ENCODE measurements around the gene UBA6.
"Not testable (repeated sequence)": the region's sequence is repeated elsewhere in the genome, so short reads cannot be mapped to it uniquely, and the experiment has no call there.

UBA6 gene

DNA sequence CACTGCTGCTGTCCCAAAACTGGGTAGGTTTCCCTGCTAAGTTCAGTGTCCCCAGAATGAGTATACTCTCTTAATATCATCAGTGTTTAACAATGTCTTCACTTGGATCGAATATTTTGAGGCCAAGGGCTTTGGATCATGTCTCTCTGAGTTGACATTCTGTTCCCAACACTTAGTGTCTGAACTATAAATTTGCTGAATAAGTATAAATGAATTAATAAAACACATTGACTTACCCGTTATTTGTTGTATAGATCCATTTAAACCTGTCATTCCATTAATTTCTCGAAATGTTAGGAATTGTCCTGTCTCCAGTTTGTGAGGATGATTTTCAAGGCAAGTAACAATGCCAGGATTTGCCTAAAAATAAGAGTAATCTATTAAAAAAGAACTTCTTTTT, 32.6 kb downstream of the UBA6 start:
- no peak for DNase-seq (ENCODE audit: low read depth, low spot score)

DNA sequence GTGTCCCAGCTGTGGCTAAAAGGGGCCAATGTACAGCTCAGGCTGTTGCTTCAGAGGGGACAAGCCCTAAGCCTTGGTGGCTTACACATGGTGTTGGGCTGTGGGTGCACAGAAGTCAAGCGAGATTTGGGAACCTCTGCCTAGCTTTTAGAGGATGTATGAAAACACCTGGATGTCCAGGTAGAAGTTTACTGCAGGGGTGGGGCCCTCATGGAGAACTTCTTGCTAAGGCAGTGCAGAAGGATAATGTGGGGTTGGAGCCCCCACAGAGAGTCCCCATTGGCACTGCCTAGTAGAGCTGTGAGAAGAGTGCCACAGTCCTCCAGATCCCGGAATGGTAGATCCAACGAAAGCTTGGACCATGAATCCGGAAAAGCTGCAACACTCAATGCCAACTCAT, 40.5 kb downstream of the UBA6 start:
- DNase-seq (ENCODE audit: low read depth, low spot score), result no peak

DNA sequence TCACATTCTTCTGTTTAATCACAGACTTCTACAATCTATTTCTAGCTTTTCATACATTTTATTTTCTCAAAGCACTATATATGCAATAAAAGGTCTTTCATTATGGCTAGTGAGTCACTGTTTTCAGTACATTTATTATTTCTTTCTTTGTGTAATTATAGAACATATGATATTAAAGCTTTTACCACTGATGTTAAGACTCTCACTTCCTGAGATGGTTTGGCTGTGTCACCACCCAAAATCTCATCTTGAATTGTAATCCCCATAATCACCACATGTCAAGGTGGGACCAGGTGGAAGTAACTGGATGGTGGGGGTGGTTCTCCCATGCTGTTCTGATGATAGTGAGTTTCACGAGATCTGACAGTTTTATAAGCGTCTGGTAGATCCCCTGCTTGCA, 41.9 kb downstream of the UBA6 start:
- DNase-seq (ENCODE audit: low read depth, low spot score), result no peak

DNA sequence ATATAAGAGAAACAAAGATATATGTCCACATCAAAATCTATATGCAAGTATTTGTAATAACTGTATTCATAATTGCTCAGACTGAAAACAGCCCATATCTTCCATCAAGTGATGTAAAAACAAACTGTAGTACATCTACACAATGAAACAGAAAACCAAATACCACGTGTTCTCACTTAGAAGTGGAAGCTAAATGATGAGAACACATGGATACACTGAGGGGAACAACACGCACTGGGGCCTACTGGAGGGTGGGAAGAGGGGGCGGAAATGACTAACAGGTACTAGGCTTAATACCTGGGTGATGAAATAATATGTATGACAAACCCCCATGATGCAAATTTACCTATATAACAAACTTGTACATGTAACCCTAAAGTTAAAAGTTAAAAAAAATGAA, 42.7 kb downstream of the UBA6 start:
- DNase-seq (ENCODE audit: low read depth, low spot score), result no peak

DNA sequence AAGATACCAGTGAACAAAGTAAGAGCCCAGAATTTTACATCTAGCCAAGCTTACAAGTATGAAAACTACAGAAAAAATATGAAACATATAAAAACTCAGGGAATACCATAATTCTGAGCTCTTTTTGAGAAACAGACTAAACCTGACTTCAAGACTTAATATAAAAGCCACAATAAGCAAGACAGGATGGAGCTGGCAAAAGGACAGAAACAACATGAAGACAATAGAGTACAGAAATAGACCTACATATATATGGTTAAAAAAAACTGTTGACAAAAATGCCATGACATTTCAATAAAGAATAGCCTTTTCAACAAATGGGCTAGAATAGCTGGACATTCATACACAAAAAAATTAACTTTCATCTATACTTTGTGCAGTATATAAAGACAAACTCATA, 49.4 kb downstream of the UBA6 start:
- no peak for DNase-seq (ENCODE audit: low read depth, low spot score)

DNA sequence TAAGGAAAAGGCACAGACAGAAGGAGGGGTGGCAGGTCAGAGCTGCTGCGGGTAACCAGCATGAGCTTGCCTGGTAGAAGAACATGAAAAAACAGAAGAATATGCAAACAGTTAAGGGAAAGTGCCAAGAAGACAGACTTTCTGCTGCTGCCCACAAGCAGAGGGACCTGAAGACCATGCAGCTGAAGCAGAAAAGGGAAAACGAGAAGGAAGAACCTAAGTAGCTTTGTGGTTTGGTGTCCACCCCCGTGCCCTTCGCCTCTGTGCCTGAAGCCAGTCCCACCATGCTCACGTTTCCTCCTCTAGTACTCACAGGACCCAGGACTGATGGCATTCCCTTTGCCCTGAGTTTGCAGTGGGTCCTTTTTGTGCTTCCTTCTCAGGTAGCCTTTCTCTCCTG, 62.8 kb downstream of the UBA6 start:
- DNase-seq (ENCODE audit: low read depth, low spot score), result no peak

DNA sequence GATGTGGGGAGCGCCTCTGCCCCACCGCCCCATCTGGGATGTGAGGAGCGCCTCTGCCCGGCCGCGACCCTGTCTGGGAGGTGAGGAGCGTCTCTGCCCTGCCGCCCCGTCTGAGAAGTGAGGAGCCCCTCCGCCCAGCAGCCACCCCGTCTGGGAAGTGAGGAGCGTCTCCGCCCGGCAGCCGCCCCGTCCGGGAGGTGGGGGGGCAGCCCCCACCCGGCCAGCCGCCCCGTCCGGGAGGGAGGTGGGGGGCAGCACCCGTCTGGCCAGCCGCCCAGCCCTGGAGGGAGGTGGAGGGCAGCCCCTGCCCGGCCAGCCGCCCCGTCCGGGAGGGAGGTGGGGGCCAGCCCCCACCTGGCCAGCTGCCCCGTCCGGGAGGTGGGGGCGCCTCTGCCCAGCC, 64.0 kb downstream of the UBA6 start:
- not testable (repeated sequence) for DNase-seq (ENCODE audit: low read depth, low spot score)

DNA sequence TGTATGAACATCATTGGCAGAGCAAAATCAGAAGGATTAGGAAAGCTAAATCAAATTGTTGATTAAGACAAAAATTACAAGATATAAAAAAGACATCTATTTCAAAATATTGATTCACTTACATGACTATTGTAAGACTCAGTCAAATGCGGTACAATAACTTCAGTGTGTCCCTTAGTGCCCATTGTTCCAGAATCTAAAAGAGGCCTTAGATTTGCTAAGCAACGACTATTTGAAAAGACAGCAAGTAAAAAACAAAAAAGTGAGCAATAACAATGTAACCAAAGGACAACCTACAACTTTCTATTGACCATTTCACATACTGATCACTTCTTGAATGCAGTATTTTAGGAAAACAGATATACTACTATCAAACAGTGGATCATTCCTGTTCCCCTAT, 65.6 kb downstream of the UBA6 start:
- DNase-seq (ENCODE audit: low read depth, low spot score), result no peak

DNA sequence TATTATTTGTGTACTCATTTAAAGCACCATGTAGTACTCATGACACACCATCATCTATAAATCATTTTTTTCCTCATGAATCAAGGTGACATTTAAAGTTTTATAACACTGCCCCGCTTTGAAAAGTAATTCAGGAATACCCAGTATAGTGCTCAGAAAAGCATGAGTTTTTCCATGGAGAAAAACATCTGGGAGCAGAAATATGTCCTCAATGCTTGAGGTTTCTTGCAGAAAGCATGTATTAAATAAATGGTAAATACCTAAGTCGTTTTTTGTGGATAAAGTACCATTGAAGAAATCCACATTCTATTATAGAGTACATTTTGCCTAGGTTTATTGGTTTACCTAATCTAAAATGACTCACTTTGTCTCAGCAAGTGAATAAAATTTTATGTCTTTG, 66.2 kb downstream of the UBA6 start:
- no peak for DNase-seq (ENCODE audit: low read depth, low spot score)

DNA sequence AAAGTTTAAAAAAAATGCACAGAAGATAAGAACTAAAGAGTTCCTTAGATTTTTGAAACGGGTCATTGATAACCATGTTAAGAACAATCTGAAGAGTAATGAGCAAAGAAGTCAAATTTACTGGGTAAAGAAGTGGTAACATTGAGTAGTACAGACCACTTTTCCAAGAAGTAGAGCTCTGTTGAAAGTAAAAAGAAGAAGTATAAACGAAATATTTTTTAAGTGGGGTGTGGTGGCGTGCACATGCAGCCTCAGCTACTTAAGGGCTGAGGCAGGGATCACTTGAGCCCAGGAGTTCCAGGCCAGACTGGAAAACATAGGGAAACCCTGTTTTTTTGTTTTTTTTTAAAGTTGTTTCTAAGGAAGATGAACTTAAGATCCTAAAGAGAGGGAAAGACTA, 68.5 kb downstream of the UBA6 start:
- no peak for DNase-seq (ENCODE audit: low read depth, low spot score)

DNA sequence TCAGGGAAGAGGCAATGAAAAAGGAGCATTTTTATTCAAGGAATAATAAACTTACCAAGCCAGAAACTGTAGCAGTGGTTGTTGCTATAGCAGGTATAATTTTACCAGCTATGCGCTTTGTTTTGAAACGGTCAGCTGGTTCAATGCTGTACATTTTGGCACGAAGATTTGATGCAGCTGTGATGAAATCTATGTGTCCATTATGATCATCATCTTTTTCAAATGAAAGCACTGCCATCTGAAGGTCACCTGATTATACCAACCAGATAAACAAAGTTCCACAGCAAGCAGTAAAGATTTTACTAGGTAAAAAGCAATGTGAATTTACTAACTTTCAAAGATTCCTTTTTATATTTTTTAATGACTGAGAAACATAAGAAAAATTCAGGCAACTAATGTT, 76.0 kb downstream of the UBA6 start:
- DNase-seq (ENCODE audit: low read depth, low spot score), result no peak

DNA sequence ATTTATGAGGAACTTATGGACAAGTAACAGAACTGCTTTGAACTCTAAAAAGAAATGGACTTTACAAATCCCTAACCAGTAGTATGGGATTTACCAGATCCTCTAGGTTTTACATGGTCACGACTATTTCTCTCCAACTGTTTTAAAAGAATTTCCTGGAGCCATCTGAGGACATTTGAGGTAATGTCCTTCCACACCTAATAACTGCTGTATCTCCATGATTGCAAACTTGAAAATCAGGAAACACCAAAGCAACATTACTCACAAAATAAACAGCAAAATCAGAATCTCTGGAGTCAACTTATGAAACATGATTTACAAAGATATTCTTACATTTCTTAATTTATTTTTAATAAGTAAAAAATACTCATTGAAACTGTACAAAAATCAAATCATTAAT, 84.5 kb downstream of the UBA6 start:
- DNase-seq (ENCODE audit: low read depth, low spot score), result no peak

DNA sequence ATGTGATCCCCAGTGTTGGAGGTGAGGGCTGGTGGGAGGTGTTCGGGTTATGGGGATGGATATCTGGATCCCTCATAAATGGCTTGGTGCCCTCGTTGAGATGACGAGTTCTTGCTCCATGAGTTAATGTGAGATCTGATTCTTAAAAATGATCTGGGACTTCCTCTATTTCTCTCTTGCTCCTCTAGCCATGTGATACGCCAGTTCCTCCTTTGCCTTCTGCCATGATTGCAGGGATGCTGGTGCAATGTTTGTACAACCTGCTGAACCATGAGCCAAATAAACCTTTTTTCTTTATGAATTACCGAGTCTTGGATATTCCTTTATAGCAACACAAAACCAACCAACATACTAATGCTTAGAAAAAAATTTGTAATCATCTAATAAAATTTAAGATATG, 85.8 kb downstream of the UBA6 start:
- no peak for DNase-seq (ENCODE audit: low read depth, low spot score)

DNA sequence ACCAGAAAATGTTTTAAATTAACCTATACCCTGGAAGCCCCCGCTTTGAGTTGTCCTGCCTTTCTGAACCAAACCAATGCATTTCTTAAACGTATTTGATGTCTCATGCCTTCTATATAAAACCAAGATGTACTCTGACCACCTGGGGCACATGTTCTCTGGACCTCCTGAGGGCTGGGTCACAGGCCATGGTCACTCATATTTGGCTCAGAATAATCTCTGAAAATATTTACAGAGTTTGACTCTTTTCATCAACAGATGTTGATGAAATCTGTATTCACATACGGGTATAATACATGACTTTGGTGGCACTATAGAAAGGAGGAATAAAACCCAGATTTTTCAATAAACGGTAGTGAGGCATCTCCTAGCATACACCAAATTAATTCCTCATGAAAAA, 86.8 kb downstream of the UBA6 start:
- no peak for DNase-seq (ENCODE audit: low read depth, low spot score)

DNA sequence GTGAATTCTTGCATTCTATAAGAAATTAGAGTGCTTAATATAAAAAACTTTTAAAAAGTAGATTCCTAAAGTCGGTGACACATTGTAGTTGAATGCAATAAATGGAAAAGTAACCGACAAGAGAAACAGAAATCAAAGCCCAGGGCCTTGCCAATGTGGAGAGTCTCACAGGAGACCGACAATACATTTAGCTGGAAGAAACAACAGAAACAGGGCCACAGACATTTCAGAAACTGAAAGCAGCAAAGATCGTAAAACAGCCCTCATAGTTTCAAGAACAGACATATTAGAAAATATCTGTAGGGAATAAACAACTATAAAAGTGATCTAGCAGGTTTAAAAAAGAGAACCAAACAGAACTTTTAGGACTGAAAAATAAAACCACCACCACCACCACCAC, 92.9 kb downstream of the UBA6 start:
- DNase-seq (ENCODE audit: low read depth, low spot score), result no peak

DNA sequence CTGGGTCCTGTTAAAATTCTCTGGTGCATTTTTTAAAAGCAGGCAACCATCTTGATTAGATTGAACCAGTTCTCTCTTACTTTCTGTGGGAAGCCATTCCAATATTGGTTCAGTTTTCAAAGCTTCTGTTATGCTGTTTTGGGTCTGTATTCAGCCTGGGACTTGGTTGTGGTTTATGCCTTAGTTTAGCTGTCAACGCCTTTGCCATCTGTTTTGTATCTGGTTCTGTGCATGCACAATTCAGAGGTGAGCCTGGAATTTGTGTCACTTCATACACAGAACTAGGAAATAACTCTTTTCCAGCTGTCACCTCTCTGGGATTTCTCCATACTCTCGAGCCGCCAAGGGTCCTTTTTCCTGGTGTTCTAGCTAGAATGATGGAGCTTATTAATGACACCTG, 96.2 kb downstream of the UBA6 start:
- no peak for DNase-seq (ENCODE audit: low read depth, low spot score)

DNA sequence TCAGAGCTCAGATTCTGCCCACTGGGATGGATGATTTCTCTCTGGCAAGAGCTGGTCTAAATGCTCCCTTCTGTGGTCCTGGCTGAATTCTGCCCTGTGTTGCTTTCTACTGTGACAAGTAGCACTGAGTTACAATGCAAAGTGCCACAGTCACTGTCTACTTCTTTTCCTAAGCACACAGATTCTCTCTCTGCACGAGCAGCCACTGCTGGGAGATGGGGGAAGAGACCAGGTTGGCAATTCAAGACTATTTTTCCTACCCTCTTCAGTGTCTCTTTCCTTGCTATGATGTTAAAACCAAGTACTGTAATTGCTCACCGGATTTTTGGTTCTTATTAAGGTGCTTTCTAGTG, 97.0 kb downstream of the UBA6 start:
- no peak for DNase-seq (ENCODE audit: low read depth, low spot score)

DNA sequence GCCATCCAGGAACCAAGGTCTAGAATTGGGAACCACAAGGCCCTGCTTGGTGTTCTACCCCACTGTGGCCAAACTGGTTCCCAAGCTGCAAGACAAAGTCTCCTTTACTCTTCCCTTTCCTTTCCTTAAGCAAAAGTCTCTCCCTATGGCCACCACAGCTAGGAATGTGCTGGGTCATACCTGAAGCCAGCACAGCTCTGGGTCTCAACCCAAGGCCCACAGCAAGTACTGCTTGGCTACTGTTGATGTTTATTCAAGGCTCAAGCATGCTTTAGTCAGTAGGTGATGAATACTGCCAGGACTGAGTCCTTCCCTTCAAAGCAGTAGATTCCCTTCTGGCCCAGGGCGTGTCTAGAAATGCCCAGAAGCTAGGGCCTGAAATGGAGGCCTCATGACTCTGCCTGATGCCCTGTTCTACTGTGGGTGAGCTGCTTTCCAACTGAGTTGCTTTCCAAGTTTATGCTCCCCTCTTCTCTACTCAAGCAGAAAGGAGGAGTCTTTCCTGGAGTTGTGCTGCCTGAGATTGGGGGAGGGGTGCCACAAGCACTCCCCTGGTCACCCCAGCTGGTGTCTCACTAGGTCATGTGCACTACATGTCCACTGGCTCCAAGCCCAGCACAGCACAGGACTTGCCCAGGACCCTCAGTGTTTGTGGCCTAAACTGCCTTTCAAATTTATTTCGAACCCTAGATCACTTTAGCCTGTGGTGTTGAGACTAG, 97.5 kb downstream of the UBA6 start:
- DNase-seq (ENCODE audit: low read depth, low spot score), result no peak

DNA sequence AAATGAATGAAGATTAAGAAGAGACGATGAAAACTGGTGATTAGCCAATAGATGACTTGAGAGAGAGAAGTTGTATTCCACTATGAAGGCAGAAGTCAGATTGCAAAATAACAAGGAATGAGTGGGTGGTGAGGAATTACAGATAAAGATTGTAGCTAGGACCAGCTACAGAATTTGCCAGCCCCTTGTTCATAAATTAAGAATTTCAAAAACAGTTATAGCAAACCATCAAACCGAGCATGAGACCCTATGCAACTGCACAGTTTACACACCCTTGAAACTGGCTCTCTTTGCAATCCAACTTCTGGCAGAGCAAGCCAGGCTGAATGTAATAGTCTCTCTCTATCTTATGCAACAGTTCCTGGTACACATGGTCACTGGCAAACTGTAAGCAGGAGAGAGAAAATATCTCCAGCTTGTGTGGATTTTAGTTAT, 107.2 kb downstream of the UBA6 start:
- DNase-seq (ENCODE audit: low read depth, low spot score), result no peak

DNA sequence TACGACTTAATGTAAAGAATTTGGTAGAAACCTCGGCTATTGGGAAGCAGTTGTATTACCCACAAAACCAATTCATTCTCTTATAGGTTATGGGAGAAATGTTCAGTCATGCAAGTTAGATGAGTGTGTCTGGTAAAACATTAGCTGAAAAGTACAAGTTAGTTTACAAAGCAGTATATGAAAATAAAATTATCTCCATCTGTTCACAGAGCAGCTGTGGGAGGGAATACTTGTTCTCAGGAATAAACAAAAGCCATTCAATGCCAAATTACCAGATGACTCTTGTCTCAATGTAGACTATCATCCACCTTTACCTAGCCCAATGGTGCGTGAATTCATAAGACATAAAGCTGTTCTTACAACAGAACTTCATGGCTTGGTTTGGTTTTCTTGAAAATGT, 113.8 kb downstream of the UBA6 start:
- no peak for DNase-seq (ENCODE audit: low read depth, low spot score)

DNA sequence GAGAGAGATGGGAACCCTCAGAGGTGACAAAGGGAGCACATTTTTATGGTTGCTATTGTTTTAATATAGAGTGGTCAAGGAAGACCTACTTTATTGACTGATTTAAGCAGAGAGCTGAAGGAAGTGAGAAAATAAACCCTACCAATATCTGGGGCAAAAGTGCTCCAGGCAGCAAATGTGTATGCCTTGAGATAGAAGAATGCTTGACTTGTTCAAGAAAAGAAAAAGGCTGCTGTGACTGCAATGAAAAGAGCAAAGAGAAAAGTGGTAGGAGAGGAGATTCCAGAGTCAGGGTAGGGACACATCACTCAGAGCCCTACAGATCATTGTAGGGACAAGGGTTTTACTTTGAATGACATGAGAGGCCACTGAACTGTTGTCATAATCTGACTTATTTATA, 116.5 kb downstream of the UBA6 start:
- no peak for DNase-seq (ENCODE audit: low read depth, low spot score)

DNA sequence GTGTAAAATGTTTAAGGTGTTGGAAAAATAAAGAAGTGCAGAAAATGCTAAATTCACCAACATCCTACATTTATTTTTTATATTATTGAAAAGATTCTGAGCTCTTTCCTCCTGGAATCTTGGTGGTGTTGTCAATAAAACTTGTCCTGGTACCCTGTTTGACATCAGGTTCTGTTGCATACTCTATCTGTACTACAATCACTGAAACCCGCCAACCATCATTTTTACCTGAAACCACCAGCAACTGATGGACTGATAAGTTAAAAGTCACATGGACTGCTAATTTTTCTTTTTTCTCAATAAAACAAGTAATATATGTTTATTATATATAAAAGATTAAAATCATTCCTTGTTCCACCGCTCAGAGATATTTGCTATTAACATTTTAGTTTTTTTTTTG, 119.0 kb downstream of the UBA6 start:
- DNase-seq (ENCODE audit: low read depth, low spot score), result no peak

DNA sequence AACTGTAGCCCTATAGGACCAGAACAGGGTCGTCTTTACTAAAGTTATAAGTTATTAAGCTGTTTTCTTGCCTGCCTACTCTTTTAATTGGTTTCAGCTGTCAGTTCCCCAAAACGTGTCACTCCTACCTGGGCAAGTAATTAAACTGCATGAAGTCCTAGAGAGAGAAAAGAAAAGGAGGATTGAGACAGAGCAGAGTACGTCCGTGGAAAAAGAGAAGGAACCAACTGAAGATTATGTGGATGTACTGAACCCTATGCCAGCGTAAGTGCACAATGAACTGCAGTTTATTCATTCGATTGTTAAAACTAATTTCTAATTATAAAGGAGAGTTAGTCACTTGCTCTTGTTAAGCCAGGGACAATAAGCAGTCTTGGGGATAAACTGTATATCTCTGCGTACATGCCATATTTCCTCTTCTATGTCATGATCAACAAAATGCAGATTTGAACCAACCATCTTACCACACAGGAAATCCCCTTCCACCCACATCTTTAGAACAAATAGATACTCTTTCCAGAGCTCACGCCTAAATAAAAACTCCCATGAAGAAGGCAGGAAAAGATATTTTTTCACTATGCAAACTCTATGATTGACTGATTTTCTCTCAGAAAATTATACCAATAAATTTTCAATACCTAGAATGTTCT, 119.6 kb downstream of the UBA6 start:
- no peak for DNase-seq (ENCODE audit: low read depth, low spot score)

DNA sequence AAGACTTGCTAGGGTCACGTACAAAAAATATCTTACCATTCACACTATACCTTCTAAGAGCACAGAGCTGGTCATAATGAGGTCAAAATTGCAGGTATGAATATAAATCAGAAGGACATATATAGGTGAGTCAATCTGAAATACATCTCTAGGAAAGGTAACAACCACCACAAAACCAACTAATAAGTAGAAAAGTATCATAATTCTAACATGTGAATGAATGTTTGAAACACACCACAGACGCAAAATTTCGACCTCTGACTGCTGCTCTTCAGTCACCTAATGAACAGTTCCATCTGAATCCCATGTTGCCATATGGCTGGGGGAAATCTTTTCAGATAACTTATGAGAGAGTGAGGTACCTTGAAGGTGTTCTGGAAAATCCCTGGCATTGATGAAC, 120.4 kb downstream of the UBA6 start:
- no peak for DNase-seq (ENCODE audit: low read depth, low spot score)
